Activated gamma-delta T cell treated with Interleukin-2 at 50 U/mL for 16 hours (primary cell): ENCODE results near the gene LRMDA.
"Not testable (repeated sequence)": the region's sequence is repeated elsewhere in the genome, so short reads cannot be mapped to it uniquely, and the experiment has no call there.

Source experiments
- DNase-seq: peaks from one replicate; pipeline ENCODE4 v3.0.0-alpha.2; 2020

LRMDA gene

GRCh38 chr10:76497666-76498065 lies 1066.2 kb downstream of the LRMDA start:
- no peak for DNase-seq

DNA sequence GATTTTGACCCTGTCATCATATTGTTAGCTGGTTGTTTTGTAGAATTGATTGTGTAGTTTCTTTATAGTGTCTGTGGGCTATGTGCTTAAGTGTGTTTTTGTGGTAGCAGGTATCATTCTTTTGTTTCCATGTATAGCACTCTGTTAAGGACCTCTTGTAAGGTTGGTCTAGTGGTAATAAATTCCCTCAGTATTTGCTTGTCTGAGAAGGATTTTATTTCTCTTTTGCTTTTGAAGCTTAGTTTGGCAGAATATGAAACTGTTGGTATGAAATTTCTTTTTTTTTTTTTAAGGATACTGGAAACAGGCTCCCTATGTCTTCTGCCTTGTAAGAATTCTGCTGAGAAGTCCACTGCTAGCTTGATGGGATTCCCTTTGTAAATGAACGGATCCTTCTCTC lies 1073.4 kb downstream of the LRMDA start:
- no peak for DNase-seq

GRCh38 chr10:76509446-76509845 lies 1078.0 kb downstream of the LRMDA start:
- no peak for DNase-seq

DNA sequence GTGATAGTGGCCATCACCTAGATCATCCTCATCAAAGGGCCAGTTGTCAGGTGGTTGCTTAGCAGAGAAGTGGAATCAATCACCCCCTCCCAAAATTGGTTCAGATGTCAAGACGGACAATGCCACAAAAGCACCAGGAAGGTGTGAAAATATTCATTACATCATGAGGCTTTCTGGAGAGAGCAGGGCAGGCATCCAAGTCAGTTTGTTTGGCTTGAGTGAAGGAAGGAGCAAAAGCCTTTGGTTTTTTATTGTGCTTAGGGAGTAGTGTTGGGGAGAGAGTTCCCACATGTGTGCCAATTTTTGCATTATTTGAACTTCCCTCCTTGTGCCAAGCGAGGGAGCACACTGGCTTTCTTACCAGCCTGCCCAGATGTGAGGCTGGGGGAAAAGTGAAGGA lies 1082.9 kb downstream of the LRMDA start:
- DNase-seq, result no peak

- DNase-seq, result no peak
These were observed 1083.4 kb downstream of the LRMDA start for GRCh38 chr10:76514869-76515268.

DNA sequence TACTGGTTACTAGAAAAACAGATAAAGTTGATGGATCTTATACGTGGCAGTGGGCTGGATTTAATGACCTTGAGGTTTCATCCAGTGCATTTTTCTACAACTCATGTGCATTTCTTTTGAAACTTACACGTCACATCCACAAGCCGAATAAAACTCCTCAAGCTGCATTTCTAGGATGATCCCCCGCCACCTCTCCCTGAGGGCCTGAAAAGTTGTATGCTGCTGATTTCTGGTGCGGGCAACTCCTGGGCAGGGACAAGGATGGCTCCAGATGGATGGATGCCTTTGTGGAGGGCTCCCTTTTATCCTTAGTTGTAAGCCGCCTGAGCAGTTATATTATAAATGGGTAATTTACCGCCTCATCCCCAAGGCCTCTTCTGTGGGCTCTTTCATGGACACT lies 1091.1 kb downstream of the LRMDA start:
- DNase-seq, result no peak

DNA sequence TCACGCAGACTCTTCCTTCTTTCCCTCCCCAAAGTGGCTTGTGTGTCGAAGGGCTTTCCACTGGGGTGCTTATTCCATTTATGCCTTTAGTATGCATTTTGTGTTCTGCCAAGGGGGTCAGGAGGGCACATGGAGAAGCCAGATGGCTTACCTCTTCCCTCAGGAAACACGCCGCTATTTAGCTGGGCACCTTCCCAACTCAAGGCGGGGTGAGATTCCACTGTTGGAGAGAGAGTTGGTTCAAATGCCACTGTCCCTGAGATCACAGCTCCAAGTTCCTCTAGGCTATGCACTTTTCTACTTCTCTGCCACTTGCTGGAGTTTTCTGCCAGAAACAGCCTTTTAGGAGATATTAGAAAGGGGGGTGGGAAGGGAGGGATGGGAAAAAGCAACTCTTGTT lies 1091.8 kb downstream of the LRMDA start:
- no peak for DNase-seq

DNA sequence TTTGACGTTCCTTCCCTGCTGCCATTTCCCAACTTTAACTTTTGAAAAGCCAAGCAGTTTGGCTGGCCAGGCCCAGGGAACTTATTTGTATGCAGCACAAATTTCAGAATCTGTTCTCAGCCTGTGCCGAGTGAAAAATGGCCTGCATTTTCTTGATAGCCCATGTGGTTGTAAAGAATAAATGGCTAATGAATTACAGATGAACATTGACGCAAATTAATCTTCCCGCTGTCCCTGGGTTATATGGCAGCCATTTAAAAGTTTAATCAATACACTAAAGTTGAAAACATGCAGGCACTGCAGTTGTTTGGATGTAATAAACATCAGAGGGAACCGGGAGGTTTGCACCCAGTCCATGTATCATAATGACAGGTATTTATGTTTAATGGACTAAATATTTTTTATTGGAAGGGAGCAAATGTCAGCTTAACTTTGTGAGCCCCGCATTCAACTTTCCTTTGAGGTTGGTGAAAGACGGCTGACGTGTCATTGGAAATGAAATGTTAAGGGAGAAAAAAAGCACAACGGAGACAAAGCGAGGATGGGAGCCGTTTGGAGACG lies 1092.4 kb downstream of the LRMDA start:
- DNase-seq, result no peak

DNA sequence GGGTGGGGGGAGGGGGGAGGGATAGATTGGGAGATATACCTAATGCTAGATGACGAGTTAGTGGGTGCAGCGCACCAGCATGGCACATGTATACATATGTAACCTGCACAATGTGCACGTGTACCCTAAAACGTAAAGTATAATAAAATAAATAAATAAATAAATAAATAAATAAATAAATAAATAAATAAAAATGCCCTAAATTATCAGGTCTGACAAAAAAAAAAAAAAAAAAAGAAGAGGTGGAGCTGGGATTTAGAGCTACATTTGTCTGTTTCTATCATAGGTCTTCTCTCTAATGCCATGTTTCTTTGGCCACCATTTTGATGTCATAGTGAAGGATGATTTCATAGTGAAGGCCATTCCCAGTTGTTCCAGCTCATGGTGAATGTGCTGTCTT lies 1095.4 kb downstream of the LRMDA start:
- not testable (repeated sequence) for DNase-seq

- DNase-seq, result no peak
These were observed 1108.9 kb downstream of the LRMDA start for GRCh38 chr10:76540331-76540730.

GRCh38 chr10:76540786-76541185 lies 1109.4 kb downstream of the LRMDA start:
- no peak for DNase-seq

- no peak for DNase-seq
These were observed 1110.4 kb downstream of the LRMDA start for GRCh38 chr10:76541852-76542251.

DNA sequence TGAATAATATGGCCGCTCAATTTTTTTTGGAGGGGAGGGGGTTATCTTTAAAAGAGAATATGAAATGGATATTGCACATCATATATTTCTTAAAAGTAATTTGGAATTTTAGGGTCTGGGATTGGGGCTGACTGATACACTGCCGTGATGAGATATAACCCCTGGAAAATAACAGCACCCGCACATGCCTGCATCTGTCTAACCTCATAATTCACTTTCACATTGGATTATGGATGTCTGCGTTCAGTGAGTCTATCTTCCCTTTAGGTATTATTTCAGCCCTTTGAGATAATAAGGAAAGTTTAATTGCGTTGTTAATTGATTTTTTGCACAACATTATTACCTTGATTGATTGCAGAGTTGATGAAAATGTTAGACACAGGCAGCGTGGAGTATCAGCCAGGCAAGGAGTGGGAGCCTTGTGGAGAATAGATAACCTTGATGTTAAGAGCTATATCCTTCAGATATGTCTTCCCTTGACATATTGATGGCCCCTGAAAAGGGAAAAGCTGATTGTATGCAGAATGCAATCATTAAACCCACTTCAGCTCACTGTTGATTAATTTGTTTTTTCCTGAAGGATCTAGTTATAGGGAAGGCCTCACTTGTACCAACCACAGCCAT lies 1111.0 kb downstream of the LRMDA start:
- no peak for DNase-seq

GRCh38 chr10:76543655-76544054 lies 1112.2 kb downstream of the LRMDA start:
- DNase-seq, result no peak

GRCh38 chr10:76544789-76545188 lies 1113.4 kb downstream of the LRMDA start:
- no peak for DNase-seq

- no peak for DNase-seq
These were observed 1115.0 kb downstream of the LRMDA start for GRCh38 chr10:76546411-76546810.

DNA sequence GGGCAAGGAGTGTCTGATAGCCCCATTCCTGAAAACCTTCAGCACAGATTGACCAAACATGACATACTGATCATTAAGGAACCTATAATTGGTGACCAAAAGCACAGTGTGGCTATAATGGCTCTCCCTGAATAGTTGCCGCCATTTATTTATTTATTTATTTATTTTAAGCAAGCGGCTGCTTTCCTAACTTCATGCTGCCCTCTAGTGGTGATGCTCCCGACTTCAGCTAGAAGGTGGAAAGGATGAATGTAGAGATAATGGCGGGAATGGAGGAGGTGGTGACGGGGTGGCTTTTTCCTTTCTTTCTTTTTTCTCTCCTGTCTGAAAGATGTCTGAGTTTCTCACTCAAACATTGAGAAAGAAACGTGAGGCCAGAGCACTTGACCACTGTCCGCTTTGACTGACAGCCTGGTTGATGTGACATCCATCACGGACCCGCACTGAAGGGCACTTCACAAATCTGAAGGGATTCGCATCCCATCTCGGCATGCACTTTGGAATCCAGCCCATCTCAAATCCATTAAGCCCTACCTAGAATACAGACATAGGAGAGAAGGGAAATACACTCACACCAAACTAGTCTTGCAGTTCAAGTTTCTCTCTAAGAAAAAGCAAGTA lies 1116.0 kb downstream of the LRMDA start:
- DNase-seq, result peak; percentile 35

DNA sequence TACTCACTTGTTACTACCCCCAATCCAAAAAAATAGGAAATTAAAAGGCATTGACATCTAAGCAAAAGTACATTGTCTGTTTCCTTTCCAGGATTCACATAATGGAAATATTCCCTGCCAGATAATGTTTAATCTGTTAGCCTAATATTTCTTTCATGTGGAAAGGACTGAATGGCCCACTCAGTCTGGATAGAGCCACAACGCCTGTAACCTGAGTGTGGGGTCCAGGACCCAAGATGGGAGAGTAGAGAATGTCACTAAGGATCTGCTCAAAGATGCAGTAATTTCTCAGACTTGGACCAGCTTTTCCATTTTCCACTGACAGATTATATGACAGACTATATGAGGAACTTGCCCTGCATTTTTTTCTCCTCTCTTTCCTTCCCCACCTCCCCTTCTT lies 1117.3 kb downstream of the LRMDA start:
- no peak for DNase-seq

DNA sequence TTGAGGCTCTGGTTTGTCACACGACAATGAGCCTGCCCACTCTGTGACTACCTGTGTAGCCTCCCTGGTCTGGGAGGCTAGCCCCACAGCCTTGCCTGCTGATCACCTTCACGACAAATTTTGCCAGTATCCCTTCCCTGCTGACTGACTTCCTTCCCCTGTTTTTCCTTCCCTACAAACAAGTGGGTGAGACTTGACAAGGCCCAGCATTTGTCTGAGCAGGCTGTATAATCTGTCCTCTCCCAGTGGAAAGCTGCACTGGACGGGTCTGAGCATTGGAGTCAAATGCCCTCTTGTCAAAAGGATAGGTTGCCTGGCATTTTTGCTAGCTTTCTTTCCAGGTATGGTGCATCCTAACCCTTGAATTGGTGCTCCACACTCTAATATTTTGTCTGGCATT lies 1117.7 kb downstream of the LRMDA start:
- DNase-seq, result no peak

GRCh38 chr10:76550806-76551205 lies 1119.4 kb downstream of the LRMDA start:
- no peak for DNase-seq

GRCh38 chr10:76552091-76552873 lies 1120.9 kb downstream of the LRMDA start:
- DNase-seq, result no peak

- no peak for DNase-seq
These were observed 1122.0 kb downstream of the LRMDA start for GRCh38 chr10:76553263-76554032.

- DNase-seq, result no peak
These were observed 1122.6 kb downstream of the LRMDA start for GRCh38 chr10:76554033-76554408.
